SIG-M5 treated with dmso at 0.1 percent for 504 hours (cell line): ENCODE data around the gene PRAMEF25.
"Not testable (repeated sequence)": the region's sequence is repeated elsewhere in the genome, so short reads cannot be mapped to it uniquely, and the experiment has no call there.

Source experiments
- DNase-seq: peaks from one replicate; lab custom pipeline; 2025; ENCODE audit not compliant: unreplicated experiment; lab: John Stamatoyannopoulos, UW

The PRAMEF25 gene

GRCh38 chr1:13070474-13070873 is at the start of gene PRAMEF25:
PRAMEF25 (plus strand) TSS chr1:13070774; CDS start chr1:13073694, 2,920 bp downstream.
- DNase-seq: not testable (repeated sequence)

GRCh38 chr1:13056475-13056874 is 14.1 kb upstream of the PRAMEF25 start, which contains the start of gene PRAMEF27:
PRAMEF27 (minus strand) TSS chr1:13056575; CDS start chr1:13053659, 2,916 bp downstream.
- DNase-seq: not testable (repeated sequence)

- not testable (repeated sequence) for DNase-seq
Observed at GRCh38 chr1:13116754-13117153, 46.2 kb downstream of the PRAMEF25 start, which contains the start of gene HNRNPCL2. HNRNPCL2 (minus strand) TSS chr1:13116854; CDS start chr1:13116400, 454 bp downstream.
